ENCODE results near the gene ART5.
"Not testable (repeated sequence)": the region's sequence is repeated elsewhere in the genome, so short reads cannot be mapped to it uniquely, and the experiment has no call there.

ART5 gene

DNA sequence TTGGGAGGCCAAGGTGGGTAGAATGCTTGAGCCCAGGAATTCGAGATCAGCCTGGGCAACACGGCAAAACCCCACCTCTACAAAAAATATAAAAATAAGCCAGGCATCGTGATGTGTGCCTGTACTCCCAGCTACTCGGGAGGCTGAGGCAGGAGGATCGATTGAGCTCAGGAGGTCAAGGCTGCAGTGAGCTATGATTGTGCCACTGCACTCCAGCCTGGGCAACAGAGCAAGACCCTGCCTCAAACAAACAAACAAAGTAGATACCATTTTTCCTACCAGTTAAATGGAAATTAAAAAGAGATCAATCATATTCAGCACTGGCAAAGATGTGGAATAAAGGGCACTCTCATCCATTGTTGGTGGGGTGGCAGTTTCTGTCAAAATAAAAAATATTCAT is 15.5 kb upstream of the ART5 start:
- DNase-seq = not testable (repeated sequence)

DNA sequence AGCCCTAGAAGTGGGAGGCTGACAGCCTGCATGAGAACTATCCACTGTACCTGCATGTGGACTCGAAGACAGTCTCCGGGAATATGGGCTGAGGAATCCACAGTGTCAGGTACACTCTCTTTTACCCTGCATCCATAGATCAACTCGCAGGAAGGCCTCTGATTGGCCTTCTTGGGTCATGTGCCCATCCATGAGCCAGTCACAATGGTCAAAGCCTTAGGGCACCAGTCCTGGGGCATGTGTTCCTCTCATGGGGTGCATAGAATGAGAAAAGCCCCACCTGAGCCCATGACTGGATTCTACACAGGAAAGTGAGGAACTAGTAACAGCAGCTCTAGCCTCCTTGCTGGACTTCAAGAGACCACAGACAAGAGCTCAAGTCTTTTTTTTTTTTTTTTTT is 13.8 kb upstream of the ART5 start:
- DNase-seq = no peak

DNA sequence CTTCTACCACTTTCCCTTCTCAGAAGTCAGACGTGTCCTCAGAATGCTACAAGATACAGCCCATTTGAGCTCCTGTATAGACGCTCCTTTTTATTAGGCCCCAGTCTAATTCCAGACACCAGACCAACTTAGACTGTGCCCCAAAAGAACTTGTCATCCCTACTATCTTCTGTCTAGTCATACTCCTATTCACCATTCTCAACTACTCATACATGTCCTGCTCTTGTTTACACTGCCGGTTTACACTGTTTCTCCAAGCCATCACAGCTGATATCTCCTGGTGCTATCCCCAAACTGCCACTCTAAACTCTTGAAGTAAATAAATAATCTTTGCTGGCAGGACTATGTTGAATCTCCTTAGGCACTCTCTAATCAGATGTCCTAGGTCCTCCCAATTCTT is 10.7 kb upstream of the ART5 start:
- not testable (repeated sequence) for DNase-seq

DNA sequence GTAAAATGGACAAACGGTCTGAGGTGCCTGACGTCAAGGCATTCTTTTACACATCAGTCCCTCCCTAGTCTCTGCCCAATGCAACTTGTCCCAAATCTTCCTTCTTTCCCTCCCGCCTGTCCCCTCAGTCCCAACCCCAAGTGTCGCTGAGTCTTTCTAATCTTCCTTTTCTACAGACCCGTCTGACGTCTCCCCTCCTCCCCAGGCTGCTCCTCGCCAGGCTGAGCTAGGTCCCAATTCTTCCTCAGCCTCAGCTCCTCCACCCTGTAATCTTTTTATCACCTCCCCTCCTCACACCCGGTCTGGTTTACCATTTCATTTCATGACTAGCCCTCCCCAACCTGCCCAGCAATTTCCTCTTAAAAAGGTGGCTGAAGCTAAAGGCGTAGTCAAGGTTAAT is 7.6 kb upstream of the ART5 start:
- not testable (repeated sequence) for DNase-seq

DNA sequence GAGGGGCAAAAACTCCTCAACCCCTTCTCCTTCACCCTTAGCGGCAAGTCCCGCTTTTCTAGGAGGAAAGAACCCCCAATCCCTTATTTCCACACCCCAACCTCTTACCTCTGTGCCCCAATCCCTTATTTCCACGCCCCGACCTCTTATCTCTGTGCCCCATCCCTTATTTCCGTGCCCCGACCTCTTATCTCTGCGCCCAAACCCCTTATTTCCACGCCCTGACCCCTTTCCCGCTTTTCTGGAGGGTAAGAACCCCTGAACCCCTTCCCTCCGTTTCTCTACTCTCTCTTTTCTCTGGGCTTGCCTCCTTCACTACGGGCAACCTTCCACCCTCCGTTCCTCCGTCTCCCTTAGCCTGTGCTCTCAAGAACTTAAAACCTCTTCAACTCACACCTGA is 7.1 kb upstream of the ART5 start:
- not testable (repeated sequence) for DNase-seq

DNA sequence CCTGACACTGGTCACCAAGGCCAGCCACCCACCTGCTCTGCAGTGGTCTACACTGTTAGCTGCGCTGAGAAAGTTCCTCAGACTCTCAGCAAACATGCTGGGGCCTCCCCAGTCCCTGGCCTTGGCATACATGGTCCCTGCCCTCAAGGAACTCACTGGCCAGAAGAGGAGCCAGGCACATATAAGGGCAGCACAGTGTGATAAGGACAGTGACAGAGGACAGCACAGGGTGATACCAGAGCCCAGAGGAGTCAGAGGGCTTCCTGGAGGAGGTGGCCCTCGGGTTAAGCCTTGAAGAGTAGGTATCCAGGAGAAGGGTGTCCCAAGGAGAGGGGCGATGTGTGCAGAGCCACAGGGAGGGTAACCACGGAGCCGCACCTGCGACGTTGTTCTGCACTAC is 3.8 kb upstream of the ART5 start:
- no peak for DNase-seq

DNA sequence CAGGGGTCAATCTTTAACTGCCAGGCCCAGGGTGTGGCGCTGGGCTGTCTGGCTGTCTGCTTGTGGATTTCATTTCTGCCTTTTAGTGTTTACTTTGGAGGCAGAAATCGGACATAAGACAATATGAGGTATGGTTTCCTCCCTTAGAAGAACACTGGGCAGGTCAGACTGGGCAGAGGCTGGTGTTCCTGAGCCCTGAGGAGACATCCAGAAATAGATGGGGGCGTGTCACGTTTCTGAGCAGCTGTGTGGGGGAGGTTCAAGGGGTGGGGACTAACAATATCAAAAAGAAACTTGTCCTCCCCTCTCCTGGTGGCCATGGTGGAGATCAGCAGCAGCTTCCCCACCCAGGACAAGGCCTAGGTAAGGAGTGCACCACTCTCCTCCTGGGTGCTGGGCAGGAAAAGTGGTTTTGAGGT is 3.0 kb upstream of the ART5 start, which contains the start of gene ART1:
ART1 (plus strand) TSS at position 312 of the 419 bp plus-strand sequence. CDS start 14,086 bp downstream, outside the sequence.
- DNase-seq = no peak

DNA sequence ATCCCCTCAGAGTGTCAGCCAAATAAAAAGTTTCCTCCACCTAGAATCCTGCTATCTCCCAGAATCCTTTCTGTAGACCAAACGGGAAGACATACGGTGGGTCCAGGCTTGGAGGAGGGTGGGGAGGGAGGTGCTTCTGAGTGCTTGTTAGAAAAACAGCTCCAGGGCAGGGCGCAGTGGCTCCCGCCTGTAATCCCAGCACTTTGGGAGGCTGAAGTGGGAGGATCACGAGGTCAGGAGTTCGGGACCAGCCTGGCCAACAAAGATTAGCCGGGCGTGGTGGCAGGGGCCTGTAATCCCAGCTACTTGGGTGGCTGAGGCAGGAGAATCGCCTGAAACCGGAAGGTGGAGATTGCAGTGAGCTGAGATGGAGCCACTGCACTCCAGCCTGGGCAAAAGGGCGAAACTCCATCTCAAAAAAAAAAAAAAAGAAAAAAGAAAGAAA is 1.3 kb upstream of the ART5 start:
- not testable (repeated sequence) for DNase-seq

DNA sequence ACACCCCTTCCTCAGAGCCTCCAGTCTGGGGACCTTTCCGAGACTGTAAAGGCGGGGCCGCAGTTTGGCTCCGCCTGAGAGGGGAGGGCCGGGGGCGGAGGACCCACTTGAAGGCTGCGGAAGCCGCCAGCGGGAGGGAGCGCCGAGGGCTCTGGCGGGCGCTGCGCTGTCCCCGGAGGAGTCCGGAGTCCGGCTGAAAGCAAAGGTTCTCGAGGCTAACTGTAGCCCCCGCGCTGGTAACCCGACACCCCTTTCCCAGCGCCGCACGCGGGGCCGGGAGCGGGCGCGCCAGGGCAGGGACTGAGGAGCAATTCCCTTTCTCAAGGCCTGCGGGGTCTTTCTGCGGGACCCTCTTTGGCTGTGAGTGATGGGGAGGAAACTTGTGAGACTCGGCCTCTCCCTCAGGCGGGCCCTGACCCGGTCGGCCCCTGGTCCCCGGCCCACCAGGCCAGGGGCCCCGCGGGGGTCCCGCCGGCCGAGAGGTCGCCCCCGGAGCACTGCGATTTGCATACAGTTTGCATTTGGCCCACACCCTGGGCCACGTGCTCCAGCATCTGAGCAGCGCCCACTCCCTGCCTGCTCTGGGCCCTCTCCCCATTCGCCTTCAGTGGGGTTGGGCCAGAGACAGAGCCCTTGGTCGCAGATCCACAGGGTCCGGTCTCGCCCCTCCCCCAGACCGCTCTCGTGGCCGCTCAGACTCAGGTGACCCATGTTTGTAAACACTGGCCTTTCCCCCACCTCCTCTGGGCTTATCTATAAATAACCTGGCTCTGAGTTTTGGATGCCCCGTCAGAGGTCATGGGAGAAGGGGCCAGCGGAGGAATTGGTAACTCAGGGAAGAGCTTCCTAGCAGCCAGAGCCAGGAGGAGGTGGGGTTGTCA is 519 bp upstream of the ART5 start:
- peak; percentile 73 for DNase-seq

DNA sequence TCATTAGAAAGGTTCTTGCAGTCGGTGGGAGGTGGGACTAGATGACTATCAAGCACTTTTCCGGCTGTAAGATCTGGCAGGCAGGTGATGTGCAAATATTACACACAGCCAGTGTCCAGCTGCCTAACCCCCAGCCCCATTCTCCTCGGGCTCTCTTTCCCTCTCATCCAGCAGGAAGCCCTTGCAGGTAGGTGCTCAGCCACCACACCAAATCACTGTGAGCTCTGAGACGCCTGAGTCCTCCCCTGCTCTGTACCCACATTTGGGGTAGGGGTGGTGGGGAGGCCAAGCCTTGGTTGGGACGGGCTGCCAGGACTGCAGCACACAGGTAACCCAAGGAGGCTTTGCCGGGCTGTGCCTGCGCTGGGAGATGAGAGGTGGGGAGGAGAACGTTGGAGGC is 601 bp downstream of the ART5 start:
- no peak for DNase-seq

DNA sequence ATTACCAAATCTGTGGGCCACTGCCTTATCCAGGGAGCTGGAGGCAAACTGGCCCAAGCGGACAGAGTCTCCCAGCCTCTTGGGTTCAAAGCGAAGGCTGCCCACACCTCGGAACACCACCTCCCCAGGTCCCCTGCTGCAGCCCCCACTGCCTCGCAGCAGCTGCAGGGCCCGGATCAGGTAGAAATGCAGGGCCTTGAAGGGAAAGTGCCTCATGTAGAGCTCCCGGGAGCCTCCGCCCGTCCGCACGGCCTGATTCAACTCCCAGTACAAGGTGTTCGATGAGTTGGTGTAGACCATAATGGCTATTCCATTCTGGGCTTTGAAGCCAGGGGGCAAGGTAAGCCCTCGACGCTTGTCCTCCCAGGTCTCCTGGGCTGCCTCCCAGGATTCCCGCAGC is 2.0 kb downstream of the ART5 start:
- DNase-seq = no peak

DNA sequence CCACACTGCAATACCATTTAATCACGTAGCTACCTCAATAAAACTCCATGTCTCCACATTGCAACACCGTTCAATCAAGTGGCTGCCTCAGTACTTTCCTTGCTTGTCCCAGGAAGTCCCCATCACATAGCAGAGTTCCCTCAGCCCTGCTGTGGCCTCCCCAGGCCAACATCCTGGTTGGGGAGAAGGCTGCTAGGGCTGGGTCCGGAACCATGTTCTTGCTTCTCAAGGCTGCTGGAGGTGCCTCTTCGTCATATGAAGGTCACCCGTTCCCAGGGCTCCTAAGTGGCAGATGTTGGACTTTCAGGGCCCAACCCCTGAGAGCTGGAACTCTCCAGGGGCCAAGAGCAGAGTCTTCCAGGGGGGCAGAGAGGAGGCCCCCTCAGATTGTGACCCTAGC is 3.3 kb downstream of the ART5 start:
- no peak for DNase-seq

DNA sequence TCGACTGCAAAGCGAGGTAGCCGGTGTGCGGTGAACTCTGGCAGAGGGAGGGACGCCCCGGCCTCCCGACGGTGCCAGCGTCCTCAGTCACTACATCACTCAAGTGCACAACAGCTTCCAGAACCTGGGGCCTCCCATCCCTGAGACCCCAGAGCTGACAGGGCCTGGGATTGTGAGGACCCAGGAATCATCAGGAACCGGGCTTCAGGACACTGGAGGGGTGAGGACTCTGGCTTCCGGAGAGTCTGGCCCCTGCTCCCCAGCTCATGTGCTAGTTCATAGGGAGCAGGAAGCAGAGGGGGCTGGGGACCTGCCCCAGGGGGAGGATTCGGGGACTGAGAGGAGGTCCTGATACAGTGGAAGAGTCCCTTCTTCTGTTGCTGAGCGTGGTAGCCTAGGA is 4.6 kb downstream of the ART5 start:
- no peak for DNase-seq

DNA sequence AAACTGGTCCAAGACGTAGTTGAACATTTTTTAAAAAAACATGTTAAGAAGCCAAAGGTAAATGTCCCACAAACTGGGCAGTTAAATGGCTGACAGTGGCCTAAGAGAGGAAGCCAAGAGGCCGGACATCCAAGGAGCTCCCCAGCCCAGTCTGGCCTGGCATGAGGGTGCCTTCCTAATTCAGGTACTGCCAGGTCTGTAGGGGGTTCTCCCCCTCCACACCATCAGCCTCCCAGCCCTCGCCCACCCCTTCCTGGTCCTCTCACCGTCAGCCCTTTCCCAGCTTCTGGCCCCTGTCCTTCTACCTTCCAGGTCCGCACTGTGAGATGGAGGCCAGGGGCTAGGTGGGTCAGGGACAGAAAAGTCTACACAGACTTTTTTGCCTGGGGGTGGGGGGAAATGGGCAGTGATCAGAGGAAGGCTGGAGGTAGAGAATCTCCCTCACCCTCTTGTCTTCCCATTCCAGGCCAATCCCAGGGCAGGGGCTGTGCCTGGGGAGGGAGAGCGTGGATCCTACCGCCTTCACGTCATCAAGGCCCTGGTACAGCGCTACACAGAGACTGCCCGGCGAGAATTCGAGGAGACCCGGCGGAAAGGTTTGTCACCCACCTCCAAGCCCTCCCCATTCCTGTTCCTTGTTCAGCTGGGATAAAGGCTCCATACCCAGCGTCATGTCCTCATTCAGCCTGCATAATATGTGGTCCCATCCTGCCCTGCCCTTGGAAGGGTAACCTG is 6.0 kb downstream of the ART5 start:
- DNase-seq = no peak

DNA sequence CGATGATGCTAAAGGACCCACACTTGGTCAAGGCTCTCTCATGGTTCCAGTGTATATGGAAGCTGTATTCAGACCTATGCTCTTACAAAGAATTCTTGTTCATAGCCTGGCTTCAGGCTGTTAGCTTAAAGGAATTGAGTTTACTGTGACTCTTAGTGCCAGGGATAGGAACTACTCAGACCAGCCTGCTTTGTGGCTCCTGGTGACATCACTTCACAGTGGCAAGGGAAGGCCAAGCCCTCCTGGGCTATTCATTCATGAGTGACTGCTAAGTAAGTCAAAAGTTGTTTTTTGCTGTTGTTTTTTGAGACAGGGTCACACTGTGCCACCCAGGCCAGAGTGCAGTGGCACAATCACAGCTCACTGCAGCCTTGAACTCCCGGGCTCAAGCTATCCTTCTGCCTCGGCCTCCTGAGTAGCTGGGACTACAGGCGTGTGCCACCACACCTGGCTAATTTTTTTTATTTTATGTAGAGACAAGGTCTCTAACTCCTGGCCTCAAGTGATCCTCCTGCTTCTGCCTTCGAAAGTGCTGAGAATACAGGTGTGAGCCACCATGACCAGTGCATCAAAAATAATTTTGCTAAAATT is 9.6 kb downstream of the ART5 start:
- DNase-seq = no peak

DNA sequence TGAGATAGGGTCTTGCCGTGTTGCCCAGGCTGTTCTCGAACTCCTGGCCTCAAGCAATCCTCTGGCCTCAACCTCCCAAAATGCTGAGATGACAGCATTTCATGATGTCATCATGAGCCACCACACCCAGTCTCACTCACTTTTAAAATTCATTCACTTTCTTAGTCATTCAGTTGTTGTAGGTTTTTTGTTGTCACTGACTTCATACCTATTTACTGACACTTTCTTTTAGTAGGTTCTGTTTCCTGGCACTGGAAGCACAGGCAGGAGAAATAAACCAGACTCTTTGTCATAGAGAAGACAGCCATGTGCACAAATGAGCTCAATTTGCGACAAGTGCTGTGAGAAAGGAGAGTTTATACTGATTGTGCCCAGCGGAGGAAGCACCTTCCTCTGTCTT is 10.5 kb downstream of the ART5 start:
- DNase-seq = no peak

DNA sequence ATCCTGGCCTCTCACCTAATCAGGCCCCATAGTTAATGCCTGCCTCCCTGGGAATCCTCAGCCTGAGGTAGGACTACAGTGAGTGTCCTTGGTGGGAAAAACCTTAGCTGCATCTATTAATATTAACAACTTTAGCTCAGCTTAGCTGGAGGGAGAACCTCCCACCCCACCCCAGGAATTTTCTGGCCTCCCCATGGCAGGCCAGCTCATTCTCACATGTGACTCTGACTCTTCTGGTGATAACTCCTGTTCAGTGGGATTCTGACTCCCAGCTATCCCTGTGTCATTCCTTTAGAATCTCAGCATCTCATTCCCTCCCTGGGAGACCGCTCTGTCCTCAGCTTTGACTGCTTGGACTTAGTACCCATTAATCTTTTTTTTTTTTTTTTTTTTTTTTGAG is 14.5 kb downstream of the ART5 start:
- DNase-seq = no peak

DNA sequence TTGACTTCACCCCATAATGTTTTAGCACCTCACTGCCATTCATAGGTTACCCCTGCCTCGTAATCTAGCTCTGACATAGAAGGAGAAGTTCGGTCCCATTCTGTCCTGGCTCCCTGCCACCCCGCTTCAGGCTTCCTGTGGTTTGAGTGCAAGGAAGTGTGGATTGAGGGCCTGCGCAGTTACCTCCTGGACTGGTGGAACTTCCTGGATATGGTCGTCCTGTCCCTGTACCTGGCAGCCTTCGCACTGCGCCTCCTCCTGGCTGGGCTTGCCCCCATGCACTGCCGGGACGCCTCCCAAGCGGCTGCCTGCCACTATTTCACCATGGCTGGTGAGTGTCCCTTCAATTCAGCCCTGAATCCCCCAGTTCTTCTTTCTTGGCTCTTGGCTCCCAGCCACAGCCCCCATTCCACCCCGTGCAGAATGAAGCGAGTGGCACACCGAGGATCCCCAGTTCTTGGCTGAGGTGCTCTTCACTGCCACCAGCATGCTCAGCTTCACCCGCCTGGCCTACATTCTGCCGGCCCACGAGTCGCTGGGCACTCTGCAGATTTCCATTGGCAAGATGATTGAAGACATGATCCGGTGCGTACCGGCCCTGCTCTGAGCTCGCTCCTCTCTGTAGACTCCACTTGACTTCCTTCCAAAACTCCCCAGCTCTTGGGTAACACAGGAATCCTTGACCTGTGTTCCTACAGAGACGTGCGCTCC is 15.4 kb downstream of the ART5 start:
- DNase-seq = no peak

DNA sequence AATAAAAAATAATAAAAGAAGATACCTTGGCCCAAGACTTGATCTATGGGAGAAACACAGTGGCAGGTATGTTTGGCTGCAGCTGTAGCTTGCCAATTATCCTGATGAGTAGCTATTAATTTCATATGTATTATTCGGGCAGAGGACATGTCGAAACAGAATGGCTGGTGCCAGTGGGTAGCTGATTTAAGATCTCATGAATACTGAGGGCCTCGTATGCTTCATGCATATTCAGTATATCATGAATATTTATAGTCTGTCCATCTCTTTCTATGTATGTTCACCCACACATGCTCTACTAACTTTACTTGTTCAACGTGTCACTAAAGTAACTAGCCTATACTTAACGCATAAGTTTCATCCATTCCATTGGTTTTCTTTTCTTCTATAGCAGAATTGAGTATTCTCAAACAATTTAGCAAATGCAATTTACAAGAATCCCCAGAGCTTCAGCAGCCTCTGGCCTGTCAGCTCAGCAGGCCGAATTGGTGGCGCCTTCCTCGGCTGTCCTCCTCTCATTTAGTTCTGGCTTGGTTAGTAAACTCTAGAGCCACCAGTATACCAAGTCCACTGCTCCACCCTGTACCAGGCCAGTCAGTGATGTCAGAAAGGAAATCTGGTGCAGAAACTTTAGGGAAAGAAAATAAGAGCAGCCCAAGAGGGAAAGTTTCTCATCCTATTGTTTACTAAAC is 17.9 kb downstream of the ART5 start:
- no peak for DNase-seq

DNA sequence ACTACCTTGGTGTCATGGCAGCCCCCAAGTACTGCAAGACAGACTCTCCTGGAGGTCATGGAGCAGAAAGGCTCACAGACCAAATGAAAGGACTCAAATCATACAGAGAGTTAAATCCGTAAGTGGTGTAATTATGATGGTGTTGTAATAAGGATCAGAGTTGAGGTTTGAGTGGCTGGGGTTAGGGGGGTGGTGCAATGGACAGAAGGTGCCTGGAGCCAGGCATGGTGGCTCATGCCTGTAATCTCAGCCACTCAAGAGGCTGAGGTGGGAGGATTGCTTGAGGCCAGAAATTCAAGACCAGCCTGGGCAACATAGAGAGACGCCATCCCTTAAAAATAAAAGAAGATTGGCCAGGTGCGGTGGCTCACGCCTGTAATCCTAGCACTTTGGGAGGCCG is 18.7 kb downstream of the ART5 start:
- DNase-seq = no peak

DNA sequence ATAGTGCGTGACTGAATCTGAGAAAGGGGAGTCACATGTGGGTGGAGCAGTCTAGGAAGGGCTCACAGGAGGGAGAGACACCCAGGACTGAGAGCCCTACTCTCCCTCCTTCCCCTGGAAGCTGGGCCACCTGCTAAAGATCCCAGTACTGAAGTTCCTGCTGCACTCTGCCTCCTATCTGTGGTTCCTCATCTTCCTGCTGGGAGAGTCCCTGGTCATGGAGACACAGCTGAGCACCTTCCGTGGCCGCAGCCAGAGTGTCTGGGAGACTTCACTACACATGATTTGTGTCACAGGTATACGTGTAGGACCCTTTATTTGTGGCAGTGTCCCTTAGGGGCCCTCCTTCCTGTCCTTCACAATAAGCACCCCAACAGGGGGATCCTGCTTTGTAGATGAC is 19.3 kb downstream of the ART5 start:
- DNase-seq = no peak

DNA sequence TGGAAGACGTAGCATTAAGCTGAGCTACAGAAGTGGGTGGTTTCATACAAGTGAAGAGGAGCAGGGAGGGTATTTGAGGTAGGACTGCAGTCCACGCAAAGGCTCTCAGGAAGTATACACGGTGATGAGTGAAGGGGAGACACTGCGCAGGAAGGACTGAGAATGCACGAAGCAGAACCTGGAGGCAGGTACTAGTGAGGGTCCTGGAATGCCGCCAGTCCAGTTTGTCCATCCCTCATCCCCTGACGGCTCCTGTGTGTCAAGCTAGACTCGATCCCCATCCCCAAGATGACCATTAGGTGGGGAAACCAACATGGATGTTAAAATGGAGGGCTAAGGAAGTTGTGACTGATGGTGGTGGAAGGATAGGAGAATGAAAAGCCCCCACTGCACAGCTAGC is 23.8 kb downstream of the ART5 start:
- no peak for DNase-seq

All from NCI-H1105 (cell line).